HG02759 (cell line): ENCODE results near the gene TMEM200B.
"Not testable (repeated sequence)": the region's sequence is repeated elsewhere in the genome, so short reads cannot be mapped to it uniquely, and the experiment has no call there.

Experiments used
- ATAC-seq: cut with Tn5 transposase; IDR thresholded peaks from one replicate; pipeline ENCODE4 v1.9.1; 2021; ENCODE audit warnings: mild to moderate bottlenecking, moderate library complexity; ENCODE audit not compliant: unreplicated experiment

TMEM200B gene

GRCh38 chr1:29123887-29124365 lies at the start of gene TMEM200B:
Gene TMEM200B, minus strand, starts transcription at chr1:29123903. Its CDS starts 2,075 bp downstream, at chr1:29121828.
- ATAC-seq = no peak

- ATAC-seq = no peak
These were observed 48.8 kb upstream of the TMEM200B start for GRCh38 chr1:29172415-29172939.

GRCh38 chr1:29171521-29171920 lies 47.8 kb upstream of the TMEM200B start:
- no peak for ATAC-seq

DNA sequence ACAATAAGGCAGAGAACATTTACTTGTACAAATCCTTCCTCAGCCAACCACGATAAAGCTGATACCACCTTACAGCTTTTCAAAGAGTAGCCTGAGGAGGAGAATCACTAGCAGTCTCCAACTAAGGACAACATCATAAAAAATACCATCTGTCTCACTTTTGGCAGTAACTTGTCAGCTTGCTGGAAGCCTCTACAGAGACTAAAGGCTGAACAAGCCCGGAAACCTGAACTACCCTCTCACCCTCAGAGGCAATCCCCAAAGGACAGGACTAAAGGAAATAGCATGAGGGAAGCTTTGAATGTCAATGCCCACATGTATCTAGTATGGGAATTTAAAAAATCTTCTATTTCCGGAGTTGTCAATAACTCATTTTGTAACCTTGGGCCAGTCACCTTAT lies 47.4 kb upstream of the TMEM200B start:
- no peak for ATAC-seq

- ATAC-seq = no peak
These were observed 46.3 kb upstream of the TMEM200B start for GRCh38 chr1:29169976-29170375.

- ATAC-seq = no peak
These were observed 44.2 kb upstream of the TMEM200B start for GRCh38 chr1:29167904-29168303.

GRCh38 chr1:29166291-29166878 lies 42.7 kb upstream of the TMEM200B start:
- no peak for ATAC-seq

GRCh38 chr1:29164588-29164987 lies 40.9 kb upstream of the TMEM200B start:
- ATAC-seq = no peak

DNA sequence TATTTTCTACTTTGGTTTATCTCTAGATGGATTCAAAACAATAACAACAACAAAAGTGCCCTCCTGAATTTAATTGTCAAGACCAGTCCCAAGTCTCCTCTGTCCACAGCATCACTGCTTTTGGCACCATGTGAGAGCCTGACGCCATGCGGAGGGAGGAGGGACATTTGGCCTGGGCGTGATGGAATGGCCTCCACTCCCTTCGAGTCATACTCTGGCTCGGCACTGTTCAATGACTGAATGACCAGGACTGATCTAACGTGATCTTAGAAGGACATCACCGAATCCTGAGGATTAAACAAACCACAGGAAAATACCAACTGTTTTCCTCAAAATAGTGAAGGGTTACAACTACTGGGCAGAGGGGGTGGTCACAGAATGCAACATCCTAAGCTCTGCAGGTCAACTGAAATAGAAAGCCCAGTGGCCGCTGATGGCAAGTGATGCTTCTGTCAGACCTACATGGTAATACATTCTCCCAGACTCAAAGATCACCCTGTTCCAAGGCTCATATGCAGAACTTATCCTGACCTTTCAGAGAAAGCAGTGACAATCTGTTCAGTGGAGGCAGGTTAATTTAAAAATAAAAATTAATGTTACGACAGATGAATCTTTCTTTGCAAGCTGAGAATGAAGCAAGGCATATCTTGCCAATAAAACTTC lies 38.9 kb upstream of the TMEM200B start:
- no peak for ATAC-seq

GRCh38 chr1:29162025-29162424 lies 38.3 kb upstream of the TMEM200B start:
- ATAC-seq = no peak

DNA sequence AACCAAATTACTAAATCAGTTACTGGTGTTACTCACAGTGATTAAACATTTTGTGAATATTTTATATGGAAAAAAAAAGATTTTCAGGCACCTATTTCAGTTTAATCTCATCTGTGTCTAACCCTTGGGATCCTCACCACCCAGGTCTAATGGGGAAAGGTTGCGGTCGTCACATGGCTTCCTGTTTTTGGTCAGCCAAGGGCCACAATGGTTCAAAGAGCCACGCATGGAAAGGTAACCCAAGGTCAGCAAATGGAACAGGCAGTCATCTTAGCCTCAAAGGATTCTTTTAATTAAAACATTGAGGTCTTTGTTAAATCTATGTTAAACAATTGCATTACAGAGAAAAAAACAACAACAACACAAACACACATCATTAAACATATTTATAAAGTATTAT lies 36.1 kb upstream of the TMEM200B start:
- ATAC-seq = no peak

DNA sequence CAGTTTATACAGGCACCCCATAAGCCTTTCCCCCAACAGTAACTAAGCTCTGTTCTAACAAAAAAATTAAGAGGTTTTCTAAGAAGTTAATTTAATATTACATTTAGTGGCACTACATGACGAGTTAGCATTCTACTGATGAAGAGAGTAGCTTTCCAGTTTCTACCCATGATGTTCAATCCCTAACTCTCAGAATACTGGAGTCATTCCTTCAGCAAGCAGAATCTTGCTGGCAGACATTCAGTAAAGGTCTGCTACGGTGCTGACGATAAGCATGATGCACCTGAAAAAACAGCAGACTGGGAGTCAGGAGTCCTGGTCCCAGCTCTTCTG lies 33.5 kb upstream of the TMEM200B start:
- no peak for ATAC-seq

DNA sequence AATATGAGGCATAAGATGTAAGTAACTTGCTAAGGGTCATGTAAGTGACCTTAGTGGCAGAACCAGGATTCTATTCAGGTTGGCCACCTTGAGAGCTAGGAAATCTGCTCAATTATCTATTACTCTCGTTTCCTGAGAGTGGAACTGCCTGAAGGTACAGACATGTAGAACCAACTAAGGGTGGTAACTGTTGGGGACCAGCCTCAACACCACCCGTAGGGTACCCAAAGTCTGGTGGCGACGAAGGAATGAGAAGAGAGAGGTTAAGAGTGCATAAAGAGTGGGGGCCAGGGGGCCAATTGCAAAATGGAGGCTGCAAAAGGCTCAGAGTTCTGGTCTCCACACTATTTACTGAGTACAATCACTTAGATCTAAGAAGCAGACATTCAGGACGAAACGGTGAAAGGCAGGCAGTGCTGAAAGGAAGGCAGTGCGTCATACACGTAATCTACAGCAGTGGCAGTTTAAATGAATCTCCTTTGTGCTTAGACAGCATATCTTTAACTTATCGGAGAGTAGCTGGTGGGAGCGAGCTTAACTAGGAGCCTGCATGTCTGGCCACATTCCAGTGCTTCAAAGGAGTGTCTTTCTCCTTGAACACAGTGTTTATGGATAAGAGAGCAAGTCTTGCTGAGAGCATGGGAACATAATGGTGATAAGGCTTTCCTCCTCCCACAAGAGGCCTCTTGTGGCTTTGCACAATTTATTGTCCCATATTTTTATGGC lies 33.0 kb upstream of the TMEM200B start:
- ATAC-seq = no peak

- no peak for ATAC-seq
These were observed 28.5 kb upstream of the TMEM200B start for GRCh38 chr1:29152046-29152805.

GRCh38 chr1:29150346-29150745 lies 26.6 kb upstream of the TMEM200B start:
- not testable (repeated sequence) for ATAC-seq

- ATAC-seq = no peak
These were observed 25.2 kb upstream of the TMEM200B start for GRCh38 chr1:29148656-29149491.

DNA sequence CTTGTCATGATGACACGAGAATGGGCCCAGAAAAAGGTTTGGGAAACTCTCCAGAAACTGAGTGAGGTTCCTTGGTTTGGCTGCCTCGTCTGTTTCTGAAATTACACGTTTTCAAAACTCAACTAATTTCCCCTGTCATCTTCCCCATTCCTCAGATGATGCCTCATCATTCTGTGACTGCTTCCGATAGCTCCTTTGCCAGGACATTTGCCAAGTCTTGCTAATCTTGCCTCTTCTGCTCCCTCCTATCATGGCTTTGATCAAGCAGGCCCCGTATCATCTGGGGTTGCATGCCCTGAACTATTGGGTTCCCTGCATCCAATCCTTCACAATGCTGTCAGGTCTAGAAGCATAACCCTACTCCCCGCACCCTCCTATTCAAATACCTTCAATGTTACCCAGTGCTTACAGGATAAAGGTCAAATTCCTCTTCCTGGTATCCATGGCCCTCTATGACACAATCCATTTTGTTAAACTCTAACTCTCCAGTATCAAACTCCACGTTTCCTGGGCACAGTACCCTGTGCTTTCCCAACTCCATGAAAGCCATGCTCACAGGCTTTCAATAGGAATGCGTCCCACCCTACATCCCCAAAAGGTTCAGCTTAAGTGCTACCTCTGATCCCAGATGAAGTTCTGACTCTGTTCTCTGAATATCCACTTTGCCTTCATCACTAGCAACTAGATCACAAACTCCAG lies 22.2 kb upstream of the TMEM200B start:
- no peak for ATAC-seq

- no peak for ATAC-seq
These were observed 20.5 kb upstream of the TMEM200B start for GRCh38 chr1:29144178-29144577.

- ATAC-seq = no peak
These were observed 19.0 kb upstream of the TMEM200B start for GRCh38 chr1:29142714-29143113.
